H1 (cell line): ENCODE results near the gene CD276. TPM values are rescaled to one million over a fixed set of nuclear protein-coding genes. Genes with fewer than 3 reads are reported as not detected.
A peak's percentile ranks its signal among the peaks of the same experiment; 100 is the strongest.

Experiments
- CTCF ChIA-PET: fragments of 300-600 bp; sonication (Branson Sonifier 250); formaldehyde crosslinking; loops from one replicate; lab custom pipeline; 2021; ENCODE audit not compliant: partially characterized antibody; lab: Charles Lee
- POLR2A ChIA-PET: fragments of 300-600 bp; sonication (Branson Sonifier 250); formaldehyde crosslinking; loops from one replicate; lab custom pipeline; 2021; ENCODE audit warnings: inconsistent platforms; ENCODE audit not compliant: partially characterized antibody; lab: Charles Lee
- DNase-seq, 2 experiments: peaks; one replicate each; pipeline versions ENCODE4 v3.0.0 to v3.0.0-alpha.2; 2010 to 2022; ENCODE audit warnings: low spot score in 2 of 2, low read depth in 1 of 2, mixed read lengths in 1 of 2
- FAIRE-seq: peaks from 2 replicates; lab custom pipeline; 2011; peaks lifted over from hg19 to GRCh38; lab: Jason Lieb, UNC
- H2AFZ ChIP-seq: 2 replicates; pipeline ENCODE4 v1.8.1; 2012; ENCODE audit warnings: low read length, inconsistent platforms
- H2AK5ac ChIP-seq: 2 replicates; pipeline ENCODE4 v1.6.1; 2013; ENCODE audit warnings: low read depth, low read length
- H2BK120ac ChIP-seq: replicated peaks from 2 replicates; pipeline ENCODE3; 2013; ENCODE audit warnings: low read depth, low read length, inconsistent platforms
- H2BK12ac ChIP-seq: 2 replicates; pipeline ENCODE4 v1.6.1; 2013; ENCODE audit warnings: low read depth, low read length
- H2BK15ac ChIP-seq: 2 replicates; pipeline ENCODE4 v1.6.1; 2013; ENCODE audit warnings: low read length
- H2BK20ac ChIP-seq: 2 replicates; pipeline ENCODE4 v1.6.1; 2013; ENCODE audit warnings: low read length
- H2BK5ac ChIP-seq: 2 replicates; pipeline ENCODE4 v1.6.1; 2013; ENCODE audit warnings: low read depth, low read length
- H3K14ac ChIP-seq: 2 replicates; pipeline ENCODE4 v1.6.1; 2013; ENCODE audit warnings: inconsistent platforms; ENCODE audit not compliant: insufficient read length
- H3K18ac ChIP-seq: 2 replicates; pipeline ENCODE4 v1.6.1; 2013; ENCODE audit warnings: low read length; ENCODE audit errors: extremely low read depth
- H3K23ac ChIP-seq: 2 replicates; pipeline ENCODE4 v1.6.1; 2013; ENCODE audit warnings: inconsistent platforms; ENCODE audit not compliant: insufficient read length
- H3K23me2 ChIP-seq: 2 replicates; pipeline ENCODE4 v1.6.1; 2013; ENCODE audit warnings: low read depth, low read length
- H3K27ac ChIP-seq: 2 replicates; pipeline ENCODE4 v1.6.1; 2011; ENCODE audit warnings: low read depth, low read length, inconsistent platforms
- H3K27me3 ChIP-seq, 4 experiments: replicated peaks in 1 of 4; 1 replicate in 1 of 4; 2 replicates in 3 of 4; pipeline versions ENCODE4 v1.6.1 to v1.8.1; 2011 to 2013; ENCODE audit warnings: low read length in 3 of 4, mild to moderate bottlenecking in 3 of 4, inconsistent platforms in 2 of 4, mixed read lengths in 2 of 4, moderate library complexity in 1 of 4; ENCODE audit not compliant: control insufficient read depth in 3 of 4, insufficient read depth in 3 of 4; ENCODE audit errors: extremely low read depth in 1 of 4
- H3K36me3 ChIP-seq, 4 experiments: 2 replicates each; pipeline versions ENCODE4 v1.6.1 to v1.8.1; 2011 to 2013; ENCODE audit warnings: mild to moderate bottlenecking in 4 of 4, low read length in 3 of 4, moderate library complexity in 2 of 4, control low read depth in 1 of 4, inconsistent platforms in 1 of 4; ENCODE audit not compliant: insufficient read depth in 4 of 4, control insufficient read depth in 2 of 4
- H3K4ac ChIP-seq: replicated peaks from 2 replicates; pipeline ENCODE3; 2013; ENCODE audit warnings: low read length, low read depth, mixed read lengths, inconsistent platforms; ENCODE audit not compliant: insufficient read length
- H3K4me1 ChIP-seq, 4 experiments: replicated peaks in 1 of 4; 1 replicate in 1 of 4; 2 replicates in 3 of 4; pipeline versions ENCODE4 v1.6.1 to v1.8.1; 2011 to 2013; ENCODE audit warnings: low read length in 3 of 4, inconsistent platforms in 2 of 4, mixed read lengths in 1 of 4; ENCODE audit not compliant: insufficient read depth in 4 of 4, control insufficient read depth in 3 of 4
- H3K4me2 ChIP-seq, 2 experiments: 2 replicates each; pipeline versions ENCODE4 v1.6.1 to v1.8.1; 2011 to 2013; ENCODE audit warnings: low read depth in 2 of 2, low read length in 2 of 2, control low read depth in 1 of 2, inconsistent platforms in 1 of 2, mild to moderate bottlenecking in 1 of 2; ENCODE audit not compliant: insufficient read depth in 1 of 2
- H3K4me3 ChIP-seq, 4 experiments: fragments of 200-600, 300-600 bp in 1 of 4; sonication (generic), shearing (Covaris generic), sonication (Bioruptor Twin) in 1 of 4; 2 replicates each; pipeline versions ENCODE4 v1.5.1 to v1.8.1; 2011 to 2016; ENCODE audit warnings: low read length in 4 of 4, low read depth in 3 of 4, control low read depth in 2 of 4, inconsistent platforms in 2 of 4, mild to moderate bottlenecking in 2 of 4, mixed read lengths in 1 of 4, moderate library complexity in 1 of 4; ENCODE audit not compliant: insufficient read depth in 2 of 4; ENCODE audit errors: extremely low read depth in 1 of 4
- H3K56ac ChIP-seq: replicated peaks from 2 replicates; pipeline ENCODE3; 2013; ENCODE audit warnings: low read depth, mild to moderate bottlenecking, mixed read lengths, low read length, inconsistent platforms; ENCODE audit not compliant: insufficient read length
- H3K79me1 ChIP-seq: 2 replicates; pipeline ENCODE4 v1.6.1; 2013; ENCODE audit warnings: low read depth, low read length, control low read depth
- H3K79me2 ChIP-seq, 2 experiments: 2 replicates each; pipeline versions ENCODE4 v1.6.1 to v1.8.1; 2012 to 2013; ENCODE audit warnings: low read length in 2 of 2, mild to moderate bottlenecking in 2 of 2, inconsistent platforms in 1 of 2; ENCODE audit not compliant: insufficient read depth in 2 of 2, control insufficient read depth in 1 of 2
- H3K9ac ChIP-seq, 4 experiments: replicated peaks in 1 of 4; 1 replicate in 1 of 4; 2 replicates in 3 of 4; pipeline versions ENCODE4 v1.6.1 to v1.8.1; 2011 to 2013; ENCODE audit warnings: low read depth in 3 of 4, low read length in 3 of 4, control low read depth in 2 of 4, mild to moderate bottlenecking in 2 of 4, moderate library complexity in 2 of 4, inconsistent platforms in 1 of 4; ENCODE audit errors: extremely low read depth in 1 of 4
- H3K9me3 ChIP-seq, 2 experiments: 2 replicates each; pipeline versions ENCODE4 v1.6.1 to v1.8.1; 2012 to 2013; ENCODE audit warnings: mild to moderate bottlenecking in 2 of 2, moderate library complexity in 2 of 2, control low read depth in 1 of 2, inconsistent platforms in 1 of 2, low read depth in 1 of 2, low read length in 1 of 2, mixed read lengths in 1 of 2; ENCODE audit not compliant: insufficient read depth in 2 of 2
- H4K20me1 ChIP-seq, 2 experiments: replicated peaks in 1 of 2; 2 replicates each; pipeline versions ENCODE3 to v1.8.1; 2011 to 2013; ENCODE audit warnings: inconsistent platforms in 2 of 2, low read length in 2 of 2, mild to moderate bottlenecking in 1 of 2; ENCODE audit not compliant: insufficient read depth in 2 of 2, control insufficient read depth in 1 of 2
- H4K5ac ChIP-seq: 2 replicates; pipeline ENCODE4 v1.6.1; 2013; ENCODE audit warnings: low read length, low read depth, mixed read lengths, inconsistent platforms; ENCODE audit not compliant: insufficient read length
- H4K8ac ChIP-seq: 2 replicates; pipeline ENCODE4 v1.8.0; 2013; ENCODE audit warnings: mild to moderate bottlenecking, moderate library complexity, low read length, inconsistent platforms; ENCODE audit not compliant: insufficient read depth; ENCODE audit errors: extremely low read depth
- H4K91ac ChIP-seq: replicated peaks from 2 replicates; pipeline ENCODE3; 2013; ENCODE audit warnings: low read length, mixed read lengths, inconsistent platforms; ENCODE audit not compliant: insufficient read length
- SIN3A ChIP-seq, 2 experiments: IDR thresholded peaks in 1 of 2; conservative IDR thresholded peaks in 1 of 2; 2 replicates each; pipeline ENCODE4 v1.6.1; 2011 to 2012; ENCODE audit warnings: low read length in 2 of 2, improper control_type of control experiment in 1 of 2, low read depth in 1 of 2, mild to moderate bottlenecking in 1 of 2
- TEAD4 ChIP-seq: IDR thresholded peaks from 2 replicates; pipeline ENCODE4 v1.6.1; 2012; ENCODE audit warnings: low read depth, low read length, inconsistent platforms, mixed read lengths
- WGBS, 2 experiments: shearing (Covaris generic) in 1 of 2; methylation state at CpG; one replicate each; pipeline versions ENCODE4 v1.1.6 to v1.1.7; 2013 to 2015; ENCODE audit warnings: low lambda C conversion rate in 2 of 2, mixed read lengths in 2 of 2, inconsistent platforms in 1 of 2, low coverage in 1 of 2, missing lambda C conversion rate in 1 of 2; ENCODE audit not compliant: insufficient replicate concordance in 2 of 2, insufficient coverage in 1 of 2, insufficient read length in 1 of 2; ENCODE audit errors: extremely low coverage in 1 of 2, missing lambda C conversion rate in 1 of 2; 5-methylcytosine and 5-hydroxymethylcytosine counted together
- polyA plus RNA-seq, 7 experiments: library from polyadenylated mRNA; depleted of rRNA in 3 of 7; stranded (reverse) in 5 of 7; unstranded in 2 of 7; fragments of >200 nt in 5 of 7; fragments of 200-250 nt in 2 of 7; gene quantifications; 1 replicate in 5 of 7; 2 replicates in 1 of 7; 4 replicates in 1 of 7; pipeline versions ENCODE4 v1.2.1 to v1.2.3, GENCODE V29; 2011 to 2013; ENCODE audit warnings: missing spikeins in 2 of 7, mixed read lengths in 2 of 7
- total RNA-seq: library from RNA; stranded (reverse); fragmentation: NEBNext Ultra II Directional; extraction: Animal tissue kit (Norgen Biotek cat#: 25700); gene quantifications from 2 replicates; pipeline ENCODE4 v1.2.1, GENCODE V29; 2021

The CD276 gene
- total and polyA plus RNA-seq, 2 of the 8 experiments (the other 6 are each of a cell fraction or from before 2014, with no cell fraction given) = 156 to 158 TPM

- TF ChIP-seq TEAD4 = no peak
- TF ChIP-seq SIN3A (conservative IDR thresholded peaks at IDR 0.05 in 1 of 2, IDR thresholded peaks at IDR 0.05 in 1 of 2; ENCODE audit: low read depth in 1 of 2, low read length in 2 of 2) = no peak
- TF ChIP-seq, all 59 proteins: peak for 0
These were observed 66.3 kb downstream of the CD276 start for GRCh38 chr15:73750438-73750837.

More at GRCh38 chr15:73750438-73750837, 66.3 kb downstream of the CD276 start:
- 88% methylated on average over 4 of the region's 4 CpGs; no CpG with 5 or more reads in 1 of the 2 experiments for WGBS, 2 experiments
- Histone ChIP-seq H3K14ac (no peak overlapping the region), H2BK20ac (no peak overlapping the region), H3K23me2 (peaks cover 16% of the 10 kb centered on the region; the same call in 1 of the 2 replicates), H2BK5ac (no peak overlapping the region), H2AK5ac (0 out of 2 replicates have a peak overlapping the region, but pooled peaks have one; percentile 16), H3K4ac (no peak overlapping the region), H2BK15ac (0 out of 2 replicates have a peak overlapping the region, but pooled peaks have one; percentile 61), H2BK120ac (no peak overlapping the region), H3K36me3 (no peaks in the 10 kb centered on the region), H3K4me2 (no peak overlapping the region), H4K91ac (no peak overlapping the region), H3K27ac (no peak overlapping the region), H4K5ac (no peak overlapping the region), H3K79me1 (no peaks in the 10 kb centered on the region), H3K4me3 (no peak overlapping the region), H3K18ac (no peak overlapping the region), H4K8ac (no peak overlapping the region), H3K9me3 (no peaks in the 10 kb centered on the region), H3K9ac (no peak overlapping the region), H3K79me2 (no peaks in the 10 kb centered on the region), H3K27me3 (peaks cover 0 to 24% (median 13%) of the 10 kb centered on the region in 4 experiments; a peak in 5 of 7 replicates), H2BK12ac (peak overlapping the region; percentile 84; the same call in 1 of the 2 replicates), H4K20me1 (no peaks in the 10 kb centered on the region), H2AFZ (no peak overlapping the region), H3K56ac (no peak overlapping the region), H3K4me1 (peaks cover 11 to 36% (median 21%) of the 10 kb centered on the region in 4 experiments), H3K23ac (no peak overlapping the region)
- CTCF ChIA-PET = interaction anchor here (0.7 to 9.4 kb wide), 12 partner anchors 10 to 717 kb away, joined by 3 to 45 read pairs (median 4); no protein-coding TSS in a partner anchor
- DNase-seq (no peak), FAIRE-seq (no peak)
- POLR2A ChIA-PET = interaction anchor here (1.4 to 1.7 kb wide), 2 partner anchors 29 to 118 kb away, joined by 3 to 6 read pairs; partner anchors contain the start of gene NPTN
